GM18499 (cell line): ENCODE data around the gene FRS2.
"Not testable (repeated sequence)": the region's sequence is repeated elsewhere in the genome, so short reads cannot be mapped to it uniquely, and the experiment has no call there.

Experiments
- ATAC-seq: cut with Tn5 transposase; IDR thresholded peaks from one replicate; pipeline ENCODE4 v1.9.1; 2021; ENCODE audit warnings: moderate number of reproducible peaks; ENCODE audit not compliant: insufficient read depth, unreplicated experiment

FRS2 gene

GRCh38 chr12:69570000-69570516 is 99.9 kb downstream of the FRS2 start:
- ATAC-seq = no peak

- no peak for ATAC-seq
These were observed 100.6 kb downstream of the FRS2 start for GRCh38 chr12:69570545-69571399.

- ATAC-seq = no peak
These were observed 105.2 kb downstream of the FRS2 start for GRCh38 chr12:69575346-69575745.

GRCh38 chr12:69578283-69578682 is 108.1 kb downstream of the FRS2 start:
- ATAC-seq = no peak

- ATAC-seq = no peak
These were observed 108.8 kb downstream of the FRS2 start for GRCh38 chr12:69579029-69579428.

GRCh38 chr12:69580074-69580473 is 109.9 kb downstream of the FRS2 start:
- no peak for ATAC-seq

GRCh38 chr12:69583203-69583602 is 113.0 kb downstream of the FRS2 start:
- ATAC-seq = no peak

- ATAC-seq = peak; percentile 94
These were observed 115.2 kb downstream of the FRS2 start, which contains the start of gene CCT2 for GRCh38 chr12:69585189-69586062. TSS of gene CCT2 (plus strand) at chr12:69585459. CDS start at chr12:69585522, 63 bp downstream.

GRCh38 chr12:69588527-69588926 is 118.3 kb downstream of the FRS2 start:
- ATAC-seq = no peak

- ATAC-seq = no peak
These were observed 118.9 kb downstream of the FRS2 start for GRCh38 chr12:69589082-69589481.

- ATAC-seq = no peak
These were observed 125.5 kb downstream of the FRS2 start for GRCh38 chr12:69595689-69596088.

GRCh38 chr12:69598174-69598753 is 128.1 kb downstream of the FRS2 start:
- ATAC-seq = no peak

GRCh38 chr12:69600804-69601203 is 130.6 kb downstream of the FRS2 start:
- ATAC-seq = no peak

GRCh38 chr12:69601962-69602685 is 131.9 kb downstream of the FRS2 start:
- ATAC-seq = no peak

GRCh38 chr12:69602954-69603353 is 132.8 kb downstream of the FRS2 start:
- no peak for ATAC-seq

GRCh38 chr12:69603556-69603955 is 133.4 kb downstream of the FRS2 start:
- ATAC-seq = not testable (repeated sequence)

- ATAC-seq = not testable (repeated sequence)
These were observed 134.1 kb downstream of the FRS2 start for GRCh38 chr12:69604275-69604674.

- no peak for ATAC-seq
These were observed 137.9 kb downstream of the FRS2 start for GRCh38 chr12:69608114-69608513.

GRCh38 chr12:69610126-69610525 is 139.9 kb downstream of the FRS2 start:
- ATAC-seq = no peak

- no peak for ATAC-seq
These were observed 140.5 kb downstream of the FRS2 start, which contains the start of gene LRRC10 for GRCh38 chr12:69610729-69611128. TSS of gene LRRC10 (minus strand) at chr12:69610907. CDS start at chr12:69610838, 69 bp downstream.
